NT2/D1 (cell line): ENCODE measurements around the gene ATP4B.

Source experiments
- YY1 ChIP-seq: IDR thresholded peaks from 2 replicates; pipeline ENCODE4 v1.6.1; 2011; ENCODE audit not compliant: insufficient read length, insufficient read depth
- ZNF274 ChIP-seq: IDR thresholded peaks from 2 replicates; pipeline ENCODE4 v1.6.1; 2011; ENCODE audit warnings: mild to moderate bottlenecking, low read depth, low read length

- no peak for TF ChIP-seq ZNF274
- TF ChIP-seq YY1 = no peak
These were observed 5.4 kb downstream of the ATP4B start for GRCh38 chr13:113652404-113653263.
